SK-N-SH (cell line): ENCODE results near the gene GAL3ST3. TPM values are rescaled to one million over a fixed set of nuclear protein-coding genes. Genes with fewer than 3 reads are reported as not detected.
A peak's percentile ranks its signal among the peaks of the same experiment; 100 is the strongest.

ENCODE experiments used
- CTCF ChIA-PET: fragments of 300-600, 350-600 bp; formaldehyde crosslinking; extraction: SDS; loops from one replicate; lab custom pipeline; 2021; lab: Yijun Ruan, JAX
- POLR2A ChIA-PET: fragments of 350-600 bp; sonication (Branson Sonifier 250); formaldehyde crosslinking; extraction: SDS; loops from one replicate; lab custom pipeline; 2020; ENCODE audit warnings: antibody characterized with exemption, inconsistent platforms; lab: Yijun Ruan, JAX
- DNase-seq: peaks from one replicate; pipeline ENCODE4 v3.0.0; 2012
- H2AFZ ChIP-seq: fragments of 200-600 bp; sonication (generic); 2 replicates; pipeline ENCODE4 v1.8.1; 2016; ENCODE audit warnings: antibody characterized with exemption, mild to moderate bottlenecking, low read depth
- H3F3A ChIP-seq: fragments of 200-600 bp; sonication (generic); replicated peaks from 2 replicates; pipeline ENCODE3; 2016; ENCODE audit warnings: antibody characterized with exemption, mild to moderate bottlenecking; ENCODE audit not compliant: insufficient read depth
- H3K27ac ChIP-seq, 2 experiments: fragments of 200-500 bp in 1 of 2; fragments of 200-600 bp in 1 of 2; sonication (Bioruptor generic) in 1 of 2; sonication (generic), shearing (Covaris generic) in 1 of 2; 2 replicates each; pipeline versions ENCODE4 v1.5.1 to v1.6.1; 2014 to 2016; ENCODE audit warnings: low read depth in 2 of 2, inconsistent platforms in 1 of 2, low read length in 1 of 2, mild to moderate bottlenecking in 1 of 2, mixed read lengths in 1 of 2
- H3K27me3 ChIP-seq: fragments of 200-600 bp; sonication (generic), shearing (Covaris generic); 2 replicates; pipeline ENCODE4 v1.6.1; 2016; ENCODE audit warnings: mixed run types; ENCODE audit not compliant: insufficient read depth
- H3K36me3 ChIP-seq, 2 experiments: fragments of 200-500 bp in 1 of 2; fragments of 200-600 bp in 1 of 2; sonication (Bioruptor generic) in 1 of 2; sonication (generic) in 1 of 2; replicated peaks in 1 of 2; 2 replicates each; pipeline versions ENCODE3 to v1.5.1; 2014 to 2016; ENCODE audit warnings: low read length in 1 of 2, mild to moderate bottlenecking in 1 of 2; ENCODE audit not compliant: insufficient read depth in 2 of 2, control insufficient read depth in 1 of 2
- H3K4me1 ChIP-seq, 2 experiments: fragments of 200-500 bp in 1 of 2; fragments of 200-600 bp in 1 of 2; sonication (Bioruptor generic) in 1 of 2; sonication (generic), shearing (Covaris generic) in 1 of 2; 2 replicates each; pipeline versions ENCODE4 v1.5.1 to v1.6.1; 2014 to 2016; ENCODE audit warnings: low read depth in 1 of 2, low read length in 1 of 2, mixed run types in 1 of 2; ENCODE audit not compliant: insufficient read depth in 2 of 2, control insufficient read depth in 1 of 2
- H3K4me2 ChIP-seq: fragments of 200-600 bp; sonication (generic), shearing (Covaris generic); 2 replicates; pipeline ENCODE4 v1.6.1; 2017; ENCODE audit warnings: mixed run types
- H3K4me3 ChIP-seq, 2 experiments: fragments of 200-500 bp in 1 of 2; fragments of 200-600 bp in 1 of 2; sonication (Bioruptor generic) in 1 of 2; sonication (generic), shearing (Covaris generic) in 1 of 2; 2 replicates each; pipeline versions ENCODE4 v1.5.1 to v1.8.1; 2014 to 2016; ENCODE audit warnings: low read depth in 2 of 2, inconsistent platforms in 1 of 2, low read length in 1 of 2, mild to moderate bottlenecking in 1 of 2, mixed read lengths in 1 of 2, moderate library complexity in 1 of 2
- H3K79me2 ChIP-seq: fragments of 200-600 bp; sonication (generic); 2 replicates; pipeline ENCODE4 v1.8.1; 2017; ENCODE audit warnings: mild to moderate bottlenecking; ENCODE audit not compliant: insufficient read depth
- H3K9ac ChIP-seq: fragments of 200-600 bp; sonication (generic); 2 replicates; pipeline ENCODE4 v1.6.1; 2017; ENCODE audit warnings: mixed run types
- H3K9me2 ChIP-seq: fragments of 200-600 bp; sonication (generic); 2 replicates; pipeline ENCODE4 v1.6.1; 2017; ENCODE audit warnings: mixed run types
- H3K9me3 ChIP-seq: fragments of 200-600 bp; sonication (generic); 2 replicates; pipeline ENCODE4 v1.6.1; 2017; ENCODE audit warnings: mixed run types, mild to moderate bottlenecking, moderate library complexity
- H4K20me1 ChIP-seq: fragments of 200-600 bp; sonication (generic); 2 replicates; pipeline ENCODE4 v1.6.1; 2017; ENCODE audit warnings: mild to moderate bottlenecking, mixed run types; ENCODE audit not compliant: insufficient read depth
- FOXJ3 ChIP-seq: sonication (generic); formaldehyde crosslinking; IDR thresholded peaks from 2 replicates; pipeline ENCODE4 v1.5.1; 2020; ENCODE audit warnings: mild to moderate bottlenecking, missing genetic modification reagents
- FOXM1 ChIP-seq: IDR thresholded peaks from 2 replicates; pipeline ENCODE4 v1.4.0; 2012; ENCODE audit warnings: low read depth, mild to moderate bottlenecking
- JUND ChIP-seq: IDR thresholded peaks from 2 replicates; pipeline ENCODE4 v1.4.0; 2012
- MEF2A ChIP-seq: IDR thresholded peaks from 2 replicates; pipeline ENCODE4 v1.4.0; 2012; ENCODE audit warnings: low read depth, borderline replicate concordance
- NRF1 ChIP-seq: IDR thresholded peaks from 2 replicates; pipeline ENCODE4 v1.6.1; 2012; ENCODE audit warnings: low read depth, mild to moderate bottlenecking, low read length
- PBX3 ChIP-seq: IDR thresholded peaks from 2 replicates; pipeline ENCODE4; 2012
- POLR2AphosphoS5 ChIP-seq: IDR thresholded peaks from 2 replicates; pipeline ENCODE4 v1.6.1; 2012; ENCODE audit warnings: low read depth, low read length
- REST ChIP-seq: IDR thresholded peaks from 2 replicates; pipeline ENCODE4 v1.6.1; 2012; ENCODE audit warnings: mild to moderate bottlenecking, low read depth, low read length, moderate library complexity
- RXRA ChIP-seq: IDR thresholded peaks from 2 replicates; pipeline ENCODE4 v1.4.0; 2012; ENCODE audit warnings: low read depth, mild to moderate bottlenecking, borderline replicate concordance
- SMC3 ChIP-seq: IDR thresholded peaks from 2 replicates; pipeline ENCODE4 v1.6.1; 2012; ENCODE audit warnings: low read depth, low read length, improper control_type of control experiment
- USF2 ChIP-seq: fragments of 150-350 bp; IDR thresholded peaks from 2 replicates; pipeline ENCODE4 v1.6.1; 2017; ENCODE audit warnings: antibody characterized with exemption, low read length, low read depth, borderline replicate concordance
- ZBTB33 ChIP-seq: IDR thresholded peaks from 2 replicates; pipeline ENCODE4 v1.4.0; 2012; ENCODE audit warnings: low read depth, borderline replicate concordance
- WGBS: methylation state at CpG from one replicate; pipeline ENCODE4 v1.1.6; 2017; ENCODE audit warnings: low lambda C conversion rate; 5-methylcytosine and 5-hydroxymethylcytosine counted together
- polyA plus RNA-seq, 3 experiments: library from polyadenylated mRNA; depleted of rRNA; stranded (reverse); fragments of >200 nt; gene quantifications; 2 replicates each; pipeline ENCODE4 v1.2.3, GENCODE V29; 2012

The GAL3ST3 gene
- polyA plus RNA-seq, 1 of the 3 experiments (the other 2 are of a cell fraction), result 3.2 TPM

- no peak for TF ChIP-seq REST
- peak; percentile 97 for TF ChIP-seq RXRA
- peak; percentile 71; the same call in 1 of the 2 replicates for TF ChIP-seq MEF2A
- TF ChIP-seq, all 33 proteins: peak for 13
Measured at GRCh38 chr11:66015454-66015881, 33.5 kb downstream of the GAL3ST3 start (continued).

- H3K36me3 ChIP-seq, result no peaks in the 10 kb centered on the region
- WGBS, result 82% methylated on average over 4 of the region's 6 CpGs
- H2AFZ ChIP-seq, result peak overlapping the region; percentile 35; the same call in 1 of the 2 replicates
- no peak overlapping the region for H3K4me3 ChIP-seq
- H3K9me3 ChIP-seq, result no peaks in the 10 kb centered on the region
- peaks cover 15 to 29% of the 10 kb centered on the region in 2 experiments; a peak in 3 of 4 replicates for H3K4me1 ChIP-seq
- H3K4me2 ChIP-seq, result peak overlapping the region; percentile 74
- POLR2A ChIA-PET, result no interaction called here
- H3K79me2 ChIP-seq, result peaks cover 30% of the 10 kb centered on the region; the same call in 1 of the 2 replicates
- no peaks in the 10 kb centered on the region for H4K20me1 ChIP-seq
- H3F3A ChIP-seq, result peaks cover 30% of the 10 kb centered on the region
- H3K9me2 ChIP-seq, result no peaks in the 10 kb centered on the region
- H3K27ac ChIP-seq, result peak overlapping the region; percentile 73 to 92
- CTCF ChIA-PET, result interaction anchor here (1.1 to 4.3 kb wide), 2 partner anchors 8 to 31 kb away, joined by 3 to 36 read pairs; no protein-coding TSS in a partner anchor
- DNase-seq, result no peak
- H3K27me3 ChIP-seq, result no peaks in the 10 kb centered on the region
- H3K9ac ChIP-seq, result peak overlapping the region; percentile 71
- TF ChIP-seq FOXM1 (no peak), REST (no peak), SMC3 (no peak), USF2 (no peak), ZBTB33 (no peak), NRF1 (no peak), JUND (no peak), FOXJ3 (CRISPR knock-in tag) (no peak), PBX3 (no peak), RXRA (no peak), POLR2AphosphoS5 (no peak)
Measured at GRCh38 chr11:66014804-66015453, 34.0 kb downstream of the GAL3ST3 start.
